Endothelial cell of hepatic sinusoid (primary cell): ENCODE results near the gene KIRREL3.

Experiments
- in situ Hi-C: cut with HindIII; loops from 2 replicates; pipeline ENCODE4 v1.10.0; 2017; ENCODE audit warnings: low sequenced_read_pairs

Gene KIRREL3

GRCh38 chr11:126523441-126524205 lies 476.9 kb downstream of the KIRREL3 start:
- in situ Hi-C loops = no loop called here

GRCh38 chr11:126522606-126523005 lies 478.0 kb downstream of the KIRREL3 start:
- in situ Hi-C loops = no loop called here

GRCh38 chr11:126522152-126522551 lies 478.4 kb downstream of the KIRREL3 start:
- in situ Hi-C loops = no loop called here

- in situ Hi-C loops = no loop called here
These were observed 479.4 kb downstream of the KIRREL3 start for GRCh38 chr11:126521196-126521595.

- in situ Hi-C loops = no loop called here
These were observed 480.5 kb downstream of the KIRREL3 start for GRCh38 chr11:126519764-126520734.

GRCh38 chr11:126518972-126519690 lies 481.4 kb downstream of the KIRREL3 start:
- in situ Hi-C loops = no loop called here

GRCh38 chr11:126518071-126518971 lies 482.2 kb downstream of the KIRREL3 start:
- in situ Hi-C loops = no loop called here

- in situ Hi-C loops = no loop called here
These were observed 485.1 kb downstream of the KIRREL3 start for GRCh38 chr11:126515501-126515900.

GRCh38 chr11:126514061-126514693 lies 486.4 kb downstream of the KIRREL3 start:
- in situ Hi-C loops = no loop called here

GRCh38 chr11:126512741-126513715 lies 487.5 kb downstream of the KIRREL3 start:
- in situ Hi-C loops = no loop called here

GRCh38 chr11:126512251-126512650 lies 488.3 kb downstream of the KIRREL3 start:
- in situ Hi-C loops = no loop called here

GRCh38 chr11:126511475-126512115 lies 489.0 kb downstream of the KIRREL3 start:
- in situ Hi-C loops = no loop called here

GRCh38 chr11:126510621-126511370 lies 489.8 kb downstream of the KIRREL3 start:
- in situ Hi-C loops = no loop called here

- in situ Hi-C loops = no loop called here
These were observed 492.9 kb downstream of the KIRREL3 start for GRCh38 chr11:126507646-126508045.

- in situ Hi-C loops = no loop called here
These were observed 493.8 kb downstream of the KIRREL3 start for GRCh38 chr11:126506789-126507188.

GRCh38 chr11:126502982-126503381 lies 497.6 kb downstream of the KIRREL3 start:
- in situ Hi-C loops = no loop called here

- in situ Hi-C loops = no loop called here
These were observed 498.4 kb downstream of the KIRREL3 start for GRCh38 chr11:126502159-126502558.
